HG03457 (cell line): Measurements from ENCODE around the gene NRM.

ENCODE experiments used
- ATAC-seq: cut with Tn5 transposase; IDR thresholded peaks from one replicate; pipeline ENCODE4 v1.9.1; 2021; ENCODE audit warnings: moderate number of reproducible peaks; ENCODE audit not compliant: unreplicated experiment

The NRM gene

GRCh38 chr6:30689985-30690384 lies 799 bp downstream of the NRM start:
- no peak for ATAC-seq

GRCh38 chr6:30689022-30689865 lies 1.5 kb downstream of the NRM start:
- ATAC-seq: no peak

DNA sequence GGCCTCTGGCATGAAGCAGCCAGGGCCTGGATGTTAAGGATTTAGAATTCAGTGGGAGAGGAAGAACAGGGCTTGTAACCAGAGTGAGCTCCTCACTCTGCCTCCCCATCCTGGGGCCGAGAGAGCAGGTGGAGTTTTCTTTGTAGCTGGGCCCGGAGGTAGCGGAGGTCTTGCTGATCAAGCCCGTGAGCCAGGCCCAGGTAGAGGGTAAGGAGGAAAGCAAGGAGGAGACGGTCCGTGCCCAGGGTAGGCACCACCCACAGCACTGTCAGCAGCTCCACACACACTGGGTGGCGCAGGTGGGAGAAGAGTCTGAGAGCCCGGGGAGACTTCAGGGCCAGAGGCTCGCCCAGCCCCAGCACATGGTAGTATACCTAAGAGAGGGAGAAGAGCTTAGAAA lies 2.2 kb downstream of the NRM start:
- ATAC-seq: no peak

DNA sequence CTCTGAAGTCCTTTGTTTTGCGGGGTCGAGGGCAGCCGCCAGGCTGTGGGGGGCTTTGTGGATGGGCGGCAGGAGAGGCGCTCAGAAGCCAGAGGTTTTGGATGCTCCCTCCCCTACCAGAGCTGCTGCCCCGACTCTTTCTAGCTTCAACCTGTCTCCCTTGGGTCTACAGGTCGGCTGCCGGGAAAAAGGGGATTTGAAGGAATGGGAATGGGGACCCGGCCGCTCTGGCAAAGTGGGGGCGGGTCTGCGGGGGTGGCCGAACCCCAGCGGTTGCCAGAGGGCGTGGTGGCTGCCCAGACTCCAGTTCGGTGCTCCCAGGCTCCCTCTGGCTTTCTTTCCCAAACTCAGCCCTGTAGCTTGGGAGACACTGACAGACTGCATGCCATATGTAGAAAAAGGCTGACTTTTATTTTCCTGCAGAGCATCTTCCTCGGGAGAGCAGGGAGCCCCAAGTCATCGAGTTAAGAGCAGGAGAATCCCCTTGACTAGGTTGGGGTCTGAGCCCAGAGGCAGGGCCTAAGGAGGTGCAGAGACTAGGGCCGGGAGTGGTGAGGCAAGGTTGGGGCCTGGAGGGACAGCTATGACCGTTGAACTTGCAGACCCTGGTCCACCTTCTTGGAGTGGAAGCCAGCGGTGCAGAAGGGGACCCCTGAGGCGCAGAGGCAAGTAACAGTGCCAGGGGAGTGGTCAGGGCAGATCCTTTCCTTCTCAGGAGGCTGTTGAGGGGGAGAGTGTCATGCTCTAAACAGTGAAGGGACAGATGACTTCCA lies 2.9 kb downstream of the NRM start:
- no peak for ATAC-seq

GRCh38 chr6:30686908-30687658 lies 3.7 kb downstream of the NRM start:
- peak; percentile 28 for ATAC-seq

DNA sequence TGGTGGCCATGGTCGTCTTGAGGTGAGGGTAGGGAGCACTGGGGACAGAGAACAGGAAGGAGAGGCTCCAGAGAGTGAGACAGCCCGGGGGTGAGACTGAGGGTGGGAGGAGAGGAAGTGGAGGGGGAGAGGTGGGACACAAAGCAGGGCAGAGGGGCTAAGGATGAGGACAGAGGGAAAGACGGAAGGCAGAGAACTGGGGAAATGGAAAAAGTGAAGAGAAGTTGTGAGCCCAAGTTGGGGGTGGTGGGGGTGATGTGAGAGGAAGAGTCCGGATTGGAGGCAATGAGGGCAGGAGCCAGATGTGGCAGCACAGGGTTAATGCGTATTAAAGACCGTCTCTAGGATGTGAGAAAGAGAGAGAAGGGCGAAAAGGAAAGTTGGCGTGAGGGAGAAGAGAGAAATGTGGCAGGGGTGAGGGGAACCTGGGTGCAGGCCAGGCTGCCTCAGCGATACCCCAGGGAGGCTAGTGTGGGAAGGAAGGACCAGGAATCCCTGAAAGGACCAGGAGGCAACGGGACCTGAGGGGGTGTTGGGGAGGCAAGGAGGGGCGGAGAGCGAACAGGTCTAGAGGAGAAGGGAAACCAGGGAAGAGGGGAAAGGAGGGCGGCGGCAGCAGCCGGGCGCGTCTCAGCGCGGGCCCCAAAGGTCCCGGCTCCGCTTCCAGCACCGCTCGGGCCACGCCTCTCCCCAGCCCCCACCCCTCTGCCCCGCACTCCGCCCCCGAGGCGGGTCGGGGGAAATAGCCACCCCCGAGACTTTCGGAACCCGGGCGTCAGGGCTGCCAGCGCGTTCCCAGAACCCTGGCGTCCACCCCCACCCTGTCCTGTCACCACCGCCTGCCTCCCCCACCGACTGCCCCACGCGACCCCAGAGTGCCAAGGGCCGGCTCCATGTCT lies 4.5 kb downstream of the NRM start, which contains the start of gene PPP1R18:
Gene PPP1R18, minus strand, starts transcription at position 637 of the 899 bp plus-strand sequence. Its CDS starts 627 bp downstream, at position 10.
- ATAC-seq: no peak

DNA sequence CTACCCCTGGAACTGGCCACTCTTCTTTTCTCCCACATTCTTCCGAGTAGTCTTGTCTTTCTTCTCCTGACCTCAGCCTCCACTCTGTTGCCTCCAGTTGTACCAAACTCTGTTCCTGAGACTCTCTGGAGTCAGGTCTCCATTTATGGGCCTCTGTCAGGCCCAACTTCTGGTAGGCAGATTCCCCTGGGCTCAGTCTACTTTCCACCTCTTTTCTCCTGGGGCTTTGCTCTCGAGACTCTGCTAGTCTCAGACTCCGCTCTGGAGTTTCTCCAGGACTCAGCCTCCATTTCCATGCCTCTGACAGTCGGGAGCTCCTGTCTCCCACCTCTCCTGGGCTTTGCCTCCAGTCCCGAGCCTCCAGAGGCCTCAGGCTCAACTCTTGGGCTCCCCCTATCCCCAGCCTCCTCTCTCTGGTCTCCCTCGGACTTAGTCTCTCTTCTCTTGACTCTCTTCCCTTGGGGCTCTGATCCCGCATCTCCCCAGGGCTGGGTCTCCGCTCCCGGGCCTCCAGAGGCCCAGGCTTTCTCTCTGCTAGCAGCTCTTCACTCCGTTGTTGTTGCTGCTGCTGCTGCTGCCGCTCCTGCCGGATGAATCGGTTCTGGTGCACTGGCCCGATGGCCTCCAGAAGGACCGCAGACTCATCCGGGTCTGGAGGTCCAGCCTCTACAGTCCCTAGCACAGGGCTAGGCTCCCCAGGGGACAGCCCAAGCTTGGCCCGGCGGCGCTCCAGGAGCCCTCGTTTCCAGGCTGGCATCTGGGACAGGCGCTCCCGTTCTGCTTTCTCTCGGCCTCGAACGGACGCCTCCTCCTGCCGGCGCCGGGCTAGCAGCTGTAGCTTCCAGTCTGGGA lies 5.4 kb downstream of the NRM start:
- no peak for ATAC-seq

DNA sequence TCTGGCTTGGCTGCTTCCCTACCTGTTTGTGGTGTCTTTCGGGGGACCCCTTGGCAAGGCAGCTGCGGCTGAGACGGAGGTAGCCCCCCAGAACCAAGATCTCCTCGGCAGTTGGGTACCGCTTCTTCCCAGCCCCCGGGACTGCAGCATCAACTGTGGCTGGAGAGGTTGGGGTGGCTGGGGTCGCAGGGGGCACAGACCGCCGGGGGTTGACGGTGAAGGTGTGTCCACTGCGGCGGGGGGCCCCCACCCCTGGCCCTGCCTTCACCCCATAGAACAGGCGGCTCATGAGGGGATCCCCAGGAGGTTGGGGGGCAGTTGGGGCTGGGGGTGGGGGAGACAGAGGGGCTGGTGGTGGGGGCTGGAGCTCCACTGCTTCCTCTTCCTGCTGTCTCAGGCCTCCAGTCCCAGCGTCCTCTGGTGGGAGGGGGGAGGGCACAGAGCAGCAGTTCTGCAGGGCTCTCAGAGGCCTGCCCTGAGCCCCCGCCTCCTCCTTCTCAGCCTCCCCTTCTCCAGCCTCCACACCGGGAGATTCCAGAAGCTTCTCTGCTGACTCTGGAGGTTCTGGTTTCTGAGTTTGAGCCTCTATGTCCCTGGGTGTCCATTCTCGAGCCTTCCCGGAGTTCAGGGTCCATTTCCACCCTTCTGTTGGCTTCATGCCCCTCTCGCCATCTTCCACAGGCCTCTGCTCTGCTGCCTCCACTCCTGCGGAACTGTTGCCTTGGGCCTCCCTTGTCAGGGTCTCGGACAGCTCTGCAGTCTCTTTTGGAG lies 6.2 kb downstream of the NRM start:
- ATAC-seq: no peak

- no peak for ATAC-seq
These were observed 6.8 kb downstream of the NRM start for GRCh38 chr6:30683980-30684338.

DNA sequence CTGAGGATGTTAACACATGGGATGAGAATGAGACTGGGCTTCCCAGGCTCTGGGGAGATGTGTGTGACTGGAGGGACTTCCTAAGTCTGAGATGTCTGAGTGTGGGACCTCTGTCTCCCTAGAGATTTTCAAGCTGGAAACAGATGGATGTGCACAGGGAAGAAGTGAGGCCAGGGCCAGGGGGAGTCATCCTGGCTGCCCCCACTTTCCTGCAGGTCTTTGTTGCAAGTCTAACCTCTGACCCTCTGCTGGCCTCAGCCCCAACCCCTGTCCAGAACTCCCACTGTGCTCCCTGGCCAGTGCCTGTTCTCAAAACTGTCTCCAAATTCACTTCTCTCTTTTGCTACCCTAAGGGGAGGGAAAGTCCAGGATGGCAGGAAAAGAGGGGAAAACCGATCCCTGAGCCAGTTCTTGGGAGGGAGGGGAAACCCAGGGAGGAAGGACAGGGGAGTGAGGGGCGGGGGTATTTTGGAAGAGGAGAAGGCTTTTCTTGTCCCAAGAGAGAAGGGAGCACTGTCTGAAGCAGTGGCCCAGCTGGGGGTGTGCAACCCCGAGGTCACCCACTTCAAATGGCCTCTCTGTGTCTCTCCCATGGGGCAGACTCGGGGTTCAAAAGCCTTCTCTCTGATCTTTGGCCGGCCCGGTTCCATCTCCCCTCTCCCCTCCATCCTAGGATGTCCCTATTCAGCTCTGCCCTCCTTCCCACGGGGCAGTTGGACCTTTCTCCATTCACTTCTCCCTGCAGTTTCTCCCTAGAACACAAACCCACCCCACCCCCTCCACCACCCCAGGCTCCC lies 7.4 kb downstream of the NRM start:
- no peak for ATAC-seq

DNA sequence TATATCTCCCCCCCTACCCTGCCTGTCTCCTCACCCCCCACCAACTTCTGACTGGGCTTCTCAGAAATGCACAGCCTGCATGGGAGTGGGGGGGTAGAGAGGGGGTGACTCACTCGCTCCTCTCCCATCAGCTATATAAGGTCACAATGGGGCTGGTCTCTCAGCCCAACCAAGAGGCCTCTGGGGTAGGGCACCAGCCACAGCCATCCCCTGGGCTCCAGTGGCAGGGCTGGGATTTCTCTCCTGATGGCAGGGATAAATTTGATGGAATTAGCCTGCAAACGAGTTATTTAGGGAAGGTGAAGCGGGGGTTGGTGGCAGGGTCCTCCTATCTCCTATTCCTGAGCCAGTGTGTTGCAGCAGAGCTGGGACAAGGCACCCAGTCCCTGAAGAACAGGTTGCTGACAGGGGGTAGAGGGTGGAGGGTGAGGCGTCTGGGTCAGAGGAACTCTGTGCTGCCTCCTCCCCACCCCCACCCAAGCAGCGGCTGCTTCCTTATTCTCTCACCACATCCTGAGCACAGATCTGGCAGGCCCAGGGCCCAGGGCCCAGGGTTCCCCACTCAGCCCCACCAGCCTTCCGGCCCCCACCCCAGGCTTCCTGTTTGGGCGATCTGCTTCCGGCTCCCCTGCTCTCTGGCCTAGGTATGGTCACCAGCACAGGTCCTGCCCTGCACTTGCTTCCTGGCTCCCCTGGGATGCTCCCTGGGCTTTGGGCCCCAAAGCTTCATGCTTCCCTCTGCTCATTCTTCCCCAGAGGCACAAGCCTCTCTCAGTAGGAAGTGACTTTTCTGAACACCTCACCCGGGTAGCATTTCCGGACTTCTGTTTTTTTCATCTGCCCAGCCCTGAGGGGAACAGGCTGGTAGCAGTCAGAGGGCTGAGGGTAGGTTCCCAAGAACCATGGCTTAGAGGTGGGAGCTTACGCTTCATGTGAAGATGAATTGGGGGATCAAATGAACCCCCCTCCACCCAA lies 8.4 kb downstream of the NRM start:
- ATAC-seq: peak; percentile 32

GRCh38 chr6:30681766-30682142 lies 9.0 kb downstream of the NRM start:
- no peak for ATAC-seq

DNA sequence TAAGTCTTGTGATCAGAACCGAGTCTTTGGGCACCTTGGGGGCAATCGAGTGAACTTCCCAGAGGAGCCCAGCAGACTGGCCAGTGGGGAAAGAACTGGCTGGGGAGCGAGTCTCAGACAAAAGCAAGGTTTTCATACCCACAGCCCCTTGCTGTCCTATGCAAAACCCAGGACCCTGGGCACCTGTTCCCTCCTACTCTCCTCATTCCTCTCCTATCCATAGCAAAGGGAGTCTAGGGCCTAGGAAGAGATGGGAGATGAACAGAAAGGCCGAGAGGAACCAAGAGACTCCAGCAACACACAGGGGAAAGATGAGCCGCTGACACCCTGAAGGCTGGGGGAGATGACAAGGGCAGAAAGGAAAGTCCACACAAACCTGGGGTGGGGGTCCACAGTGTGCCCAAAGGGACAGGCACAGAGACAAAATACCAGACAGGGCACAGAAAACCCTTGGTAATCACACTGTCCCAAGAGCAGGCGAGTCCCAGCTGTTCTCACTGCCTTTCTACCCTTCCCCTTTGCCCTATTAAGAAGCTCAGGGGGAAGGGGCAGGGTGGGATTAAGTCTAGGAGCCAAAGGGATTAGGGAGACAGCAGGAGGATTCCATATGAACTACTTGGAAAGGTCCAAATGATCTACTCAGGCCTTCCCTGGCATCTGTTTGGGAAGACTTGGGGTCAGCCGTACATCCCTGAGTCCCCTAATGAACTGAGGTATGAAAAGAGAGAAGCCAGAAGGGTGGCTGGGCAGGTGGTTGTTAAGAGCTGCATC lies 10.8 kb downstream of the NRM start:
- no peak for ATAC-seq

DNA sequence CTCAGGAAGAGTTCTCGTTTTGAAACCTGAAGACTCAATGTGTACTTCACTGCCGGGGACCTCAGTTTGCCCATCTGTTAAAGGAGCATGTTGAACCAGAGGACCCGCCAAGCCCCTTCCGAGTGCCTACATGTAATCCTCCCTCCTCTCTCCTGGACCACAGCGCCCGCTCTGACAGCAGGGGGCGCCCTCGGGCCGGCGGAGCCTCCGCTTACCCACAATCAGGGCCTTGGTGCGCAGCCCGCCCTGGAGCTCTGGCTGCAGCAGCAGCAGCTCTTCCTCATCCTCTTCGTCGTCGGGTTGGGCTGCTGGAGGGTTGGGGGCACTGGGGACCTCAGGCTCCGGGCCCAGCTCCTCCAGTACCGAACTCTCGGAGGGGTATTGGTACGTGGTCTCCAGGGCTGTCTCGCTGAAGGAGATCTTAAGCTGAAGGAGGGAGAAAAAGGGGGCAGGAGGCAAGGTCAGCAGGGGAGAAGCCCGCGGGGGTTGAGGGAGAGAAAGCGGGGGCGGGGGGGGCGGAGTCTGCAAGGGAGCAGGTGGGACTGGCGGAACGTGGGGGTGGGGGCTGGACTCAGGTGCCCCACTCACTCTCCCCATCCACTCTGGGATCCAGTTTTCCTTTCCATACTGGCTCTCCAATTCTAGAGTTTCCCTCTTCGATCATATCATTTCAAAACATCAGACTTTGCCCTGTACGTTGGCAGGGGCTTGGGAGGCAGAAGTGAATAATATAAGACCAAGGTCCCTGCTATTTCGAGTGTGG lies 11.6 kb downstream of the NRM start:
- no peak for ATAC-seq

GRCh38 chr6:30676660-30677285 lies 14.0 kb downstream of the NRM start:
- no peak for ATAC-seq
